H4 (cell line): ENCODE results near the gene GOLGA6A. TPM values are rescaled to one million over a fixed set of nuclear protein-coding genes. Genes with fewer than 3 reads are reported as not detected.
"Not testable (repeated sequence)": the region's sequence is repeated elsewhere in the genome, so short reads cannot be mapped to it uniquely, and the experiment has no call there.

Experiments used
- DNase-seq: peaks from one replicate; pipeline ENCODE4 v3.0.0-alpha.2; 2015; ENCODE audit warnings: low spot score
- total RNA-seq: library from RNA; depleted of rRNA; stranded (reverse); fragments of >200 nt; shearing (Covaris generic); gene quantifications from 2 replicates; pipeline ENCODE4 v1.2.3, GENCODE V29; 2014; rRNA removed

Gene GOLGA6A
- not detected in 2 replicates for total RNA-seq

- not testable (repeated sequence) for DNase-seq
Observed at GRCh38 chr15:74082450-74082849, at the start of gene GOLGA6A. Gene GOLGA6A (minus strand): TSS chr15:74082550. CDS start chr15:74082509, 41 bp downstream.

- no peak for DNase-seq
Observed at GRCh38 chr15:74131628-74132413, 49.5 kb upstream of the GOLGA6A start.

GRCh38 chr15:74130849-74131627 lies 48.7 kb upstream of the GOLGA6A start:
- DNase-seq, result no peak

GRCh38 chr15:74130155-74130848 lies 48.0 kb upstream of the GOLGA6A start, which contains the start of gene ISLR2:
Gene ISLR2 (plus strand): TSS chr15:74130586. CDS start chr15:74132755, 2,169 bp downstream.
- no peak for DNase-seq

GRCh38 chr15:74129586-74130154 lies 47.3 kb upstream of the GOLGA6A start:
- no peak for DNase-seq

- no peak for DNase-seq
Observed at GRCh38 chr15:74128785-74129585, 46.6 kb upstream of the GOLGA6A start.

GRCh38 chr15:74127954-74128784 lies 45.8 kb upstream of the GOLGA6A start:
- DNase-seq, result no peak

- DNase-seq, result peak; percentile 85
Observed at GRCh38 chr15:74127255-74127953, 45.1 kb upstream of the GOLGA6A start.

GRCh38 chr15:74124759-74125158 lies 42.4 kb upstream of the GOLGA6A start:
- DNase-seq, result no peak

- DNase-seq, result no peak
Observed at GRCh38 chr15:74124196-74124595, 41.8 kb upstream of the GOLGA6A start.

- no peak for DNase-seq
Observed at GRCh38 chr15:74123658-74124057, 41.3 kb upstream of the GOLGA6A start.

- no peak for DNase-seq
Observed at GRCh38 chr15:74123131-74123429, 40.7 kb upstream of the GOLGA6A start.

- DNase-seq, result no peak
Observed at GRCh38 chr15:74122403-74123130, 40.2 kb upstream of the GOLGA6A start.

- DNase-seq, result no peak
Observed at GRCh38 chr15:74121858-74122257, 39.5 kb upstream of the GOLGA6A start.

GRCh38 chr15:74121039-74121438 lies 38.7 kb upstream of the GOLGA6A start:
- DNase-seq, result no peak

- no peak for DNase-seq
Observed at GRCh38 chr15:74120426-74120825, 38.1 kb upstream of the GOLGA6A start.

- peak; percentile 11 for DNase-seq
Observed at GRCh38 chr15:74109713-74110112, 27.4 kb upstream of the GOLGA6A start.

- not testable (repeated sequence) for DNase-seq
Observed at GRCh38 chr15:74108611-74109010, 26.3 kb upstream of the GOLGA6A start.

GRCh38 chr15:74108111-74108510 lies 25.8 kb upstream of the GOLGA6A start:
- DNase-seq, result no peak
